ENCODE results near the gene MYL5.
A peak's percentile ranks its signal among the peaks of the same experiment; 100 is the strongest.
"Not testable (repeated sequence)": the region's sequence is repeated elsewhere in the genome, so short reads cannot be mapped to it uniquely, and the experiment has no call there.

MYL5 gene

DNA sequence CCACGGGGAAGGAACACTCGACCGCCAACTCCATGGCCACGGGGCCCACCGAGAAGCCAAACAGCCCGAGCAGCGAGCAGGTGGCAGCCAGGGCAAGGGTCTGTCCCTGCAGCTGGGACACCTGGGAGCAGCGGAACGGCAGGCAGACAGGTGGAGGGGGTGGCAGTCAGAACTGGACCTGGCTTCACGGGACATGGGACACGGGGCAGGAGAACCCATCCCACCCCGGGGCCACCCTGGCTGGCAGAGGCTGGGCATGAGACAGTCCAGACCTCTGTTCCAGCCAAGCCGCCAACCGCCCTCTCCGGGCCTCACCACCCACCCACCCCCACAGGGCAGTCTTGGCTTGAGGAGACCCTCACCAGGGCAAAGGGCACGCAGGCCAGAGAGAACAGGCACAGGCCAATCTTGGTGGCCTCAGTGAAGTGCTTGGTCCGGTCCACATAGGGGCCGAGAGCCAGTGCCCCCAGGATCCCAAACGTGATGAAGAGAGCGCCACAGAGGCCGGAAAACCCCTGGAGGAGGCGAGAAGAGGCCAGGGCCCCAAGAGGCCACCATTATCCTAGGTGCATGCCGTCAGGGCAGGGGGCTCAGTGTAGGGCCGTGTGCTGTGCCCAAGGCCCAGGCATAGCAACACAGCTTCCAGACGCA lies 9.0 kb downstream of the MYL5 start:
- Mint-ChIP-seq H3K27ac (no peak overlapping the region), H3K4me3 (no peak overlapping the region), H3K36me3 (peaks cover 5% of the 10 kb centered on the region), H3K9me3 (no peaks in the 10 kb centered on the region), H3K4me1 (peaks cover 25% of the 10 kb centered on the region)
- ATAC-seq (peak; percentile 1), DNase-seq (ENCODE audit: low spot score in 2 of 2) (no peak)

DNA sequence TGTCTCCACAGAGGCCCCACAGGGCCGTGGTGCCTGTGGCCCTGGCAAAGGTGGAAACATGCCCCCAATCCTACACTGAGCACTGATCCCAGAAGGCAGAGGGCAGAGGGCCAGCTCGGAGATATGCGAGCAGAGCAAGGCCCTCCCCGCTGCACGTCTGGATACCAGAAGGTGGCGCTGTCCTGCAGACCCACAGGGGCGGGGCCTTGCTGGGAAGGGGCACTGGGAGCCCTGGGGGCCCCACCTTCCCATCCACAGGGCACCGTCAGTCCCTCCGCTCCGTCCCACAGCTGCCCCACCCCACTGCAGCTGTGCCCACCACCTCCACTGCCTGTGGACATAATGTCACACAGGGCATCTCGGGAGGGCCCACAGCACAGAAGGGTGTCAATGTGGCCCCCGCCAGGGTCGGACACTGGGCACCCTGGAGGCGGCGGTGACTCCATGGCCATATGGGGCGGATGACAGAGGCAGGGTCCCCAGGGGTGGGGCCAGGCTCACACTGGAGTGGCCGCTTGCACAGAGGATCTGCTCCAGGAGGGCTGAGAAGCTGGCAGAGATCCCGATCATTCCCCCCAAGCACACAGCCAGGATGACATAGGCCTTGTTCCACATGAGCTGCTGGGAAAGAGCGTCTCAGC lies 9.8 kb downstream of the MYL5 start:
- DNase-seq (ENCODE audit: low spot score in 2 of 2) (no peak), ATAC-seq (peak; percentile 12)
- H3K4me3 Mint-ChIP-seq, result no peak overlapping the region
- peaks cover 25% of the 10 kb centered on the region for H3K4me1 Mint-ChIP-seq
- peaks cover 5% of the 10 kb centered on the region for H3K36me3 Mint-ChIP-seq
- no peaks in the 10 kb centered on the region for H3K9me3 Mint-ChIP-seq
- H3K27ac Mint-ChIP-seq, result no peak overlapping the region

DNA sequence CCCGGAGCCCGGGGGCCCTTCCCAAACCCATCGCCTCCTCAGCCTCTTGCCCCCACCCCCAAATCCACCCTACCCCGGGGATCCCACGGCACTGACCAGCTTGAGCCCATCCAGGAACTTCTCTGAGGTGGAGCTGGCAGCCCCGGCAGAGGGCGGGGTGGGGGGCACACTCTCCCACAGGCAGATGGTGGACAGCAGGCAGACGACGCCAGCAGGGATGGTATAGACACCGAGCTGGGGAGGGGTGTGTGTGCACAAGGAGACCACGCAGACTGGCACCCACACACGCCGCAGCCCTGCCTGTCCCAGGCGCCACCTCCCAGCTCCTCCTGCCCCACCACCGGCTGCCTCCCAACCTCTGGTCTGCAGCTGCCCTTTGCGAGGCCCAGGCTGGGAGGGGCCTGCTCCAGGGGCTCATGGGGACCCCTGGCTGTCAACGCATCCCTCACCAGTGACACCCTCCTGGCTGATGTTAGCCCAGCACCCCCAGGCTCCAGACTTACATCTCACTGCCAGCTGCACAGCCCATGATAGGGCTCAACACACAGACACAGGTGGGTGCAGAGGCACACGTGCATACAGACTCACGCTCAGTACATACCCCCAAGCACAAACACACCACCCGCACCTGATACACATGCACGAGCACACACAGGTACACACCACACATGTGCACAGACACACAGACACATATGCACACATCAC lies 10.4 kb downstream of the MYL5 start:
- H3K36me3 Mint-ChIP-seq, result peaks cover 5% of the 10 kb centered on the region
- DNase-seq (ENCODE audit: low spot score in 2 of 2) (no peak), ATAC-seq (no peak)
- H3K4me1 Mint-ChIP-seq, result peaks cover 25% of the 10 kb centered on the region
- H3K9me3 Mint-ChIP-seq, result no peaks in the 10 kb centered on the region
- no peak overlapping the region for H3K27ac Mint-ChIP-seq
- no peak overlapping the region for H3K4me3 Mint-ChIP-seq

DNA sequence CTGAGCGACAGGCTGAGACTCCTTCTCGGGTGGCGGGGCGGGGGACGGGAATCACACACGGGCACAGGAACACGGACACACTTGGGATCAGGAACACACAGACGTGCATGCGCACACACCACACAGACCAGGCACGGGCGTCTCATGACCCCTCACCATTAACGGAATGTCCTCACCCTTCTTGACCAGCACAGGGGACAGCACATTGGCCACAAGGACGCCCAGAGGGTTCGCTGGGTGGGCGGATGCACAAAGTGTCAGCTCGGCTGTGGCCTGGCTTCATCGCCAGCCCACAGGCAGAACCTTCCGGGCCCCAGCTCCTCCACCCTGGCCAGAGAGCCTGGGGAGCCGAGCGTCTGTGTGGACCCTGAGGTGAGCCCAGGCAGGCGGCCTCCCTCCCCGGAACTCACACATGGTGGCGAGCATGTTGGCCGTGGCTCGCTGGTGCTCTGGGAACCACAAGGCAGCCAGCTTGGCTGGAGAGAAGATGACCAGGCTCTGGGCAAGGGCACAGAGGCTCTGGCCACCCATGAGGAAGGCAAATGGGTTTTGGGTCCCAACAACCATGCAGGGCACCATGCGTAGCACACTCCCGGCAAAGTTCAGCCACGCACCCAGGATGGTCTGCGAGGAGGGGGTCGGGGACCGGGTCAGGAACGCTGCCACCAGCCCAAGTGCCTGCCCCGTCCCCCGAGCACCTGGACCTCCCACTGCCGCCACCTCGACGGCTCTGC lies 11.5 kb downstream of the MYL5 start:
- no peak for ATAC-seq
- Mint-ChIP-seq H3K4me1 (peaks cover 14% of the 10 kb centered on the region), H3K9me3 (no peaks in the 10 kb centered on the region), H3K36me3 (peaks cover 2% of the 10 kb centered on the region), H3K4me3 (no peak overlapping the region), H3K27ac (no peak overlapping the region)
- no peak for DNase-seq (ENCODE audit: low spot score in 2 of 2)

DNA sequence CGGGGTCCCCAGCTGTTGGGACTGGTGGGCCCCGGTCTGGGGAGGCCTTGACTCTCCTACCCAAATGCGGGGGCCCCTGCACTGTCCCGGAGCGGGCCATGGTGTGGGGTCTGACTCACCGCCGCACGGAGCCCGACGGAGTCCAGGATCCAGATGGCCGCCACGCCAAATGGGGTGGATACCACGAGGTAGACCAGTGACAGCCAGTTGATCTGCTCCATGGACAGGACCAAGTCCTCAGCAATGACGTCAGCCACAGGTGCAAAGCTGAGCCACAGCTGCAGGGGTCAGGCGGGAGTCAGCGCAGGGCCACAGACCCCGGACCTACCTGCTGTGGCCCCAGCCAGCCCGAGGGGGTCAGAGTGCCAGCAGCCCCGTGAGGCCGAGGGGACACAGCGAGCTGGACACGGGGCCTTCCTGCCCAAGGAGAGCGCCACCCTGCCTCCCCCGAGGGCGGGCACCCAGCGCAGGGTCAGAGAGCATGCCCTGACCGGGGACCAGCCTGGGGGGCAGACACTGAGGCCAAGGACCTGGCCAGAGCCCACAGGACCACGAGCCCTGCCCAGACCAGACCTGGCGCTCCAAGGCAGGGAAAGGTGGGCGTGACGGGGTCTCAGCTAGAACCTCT lies 12.2 kb downstream of the MYL5 start:
- Mint-ChIP-seq H3K9me3 (no peaks in the 10 kb centered on the region), H3K27ac (no peak overlapping the region), H3K4me1 (peaks cover 12% of the 10 kb centered on the region), H3K4me3 (no peak overlapping the region), H3K36me3 (no peaks in the 10 kb centered on the region)
- no peak for ATAC-seq
- DNase-seq (ENCODE audit: low spot score in 2 of 2), result no peak

DNA sequence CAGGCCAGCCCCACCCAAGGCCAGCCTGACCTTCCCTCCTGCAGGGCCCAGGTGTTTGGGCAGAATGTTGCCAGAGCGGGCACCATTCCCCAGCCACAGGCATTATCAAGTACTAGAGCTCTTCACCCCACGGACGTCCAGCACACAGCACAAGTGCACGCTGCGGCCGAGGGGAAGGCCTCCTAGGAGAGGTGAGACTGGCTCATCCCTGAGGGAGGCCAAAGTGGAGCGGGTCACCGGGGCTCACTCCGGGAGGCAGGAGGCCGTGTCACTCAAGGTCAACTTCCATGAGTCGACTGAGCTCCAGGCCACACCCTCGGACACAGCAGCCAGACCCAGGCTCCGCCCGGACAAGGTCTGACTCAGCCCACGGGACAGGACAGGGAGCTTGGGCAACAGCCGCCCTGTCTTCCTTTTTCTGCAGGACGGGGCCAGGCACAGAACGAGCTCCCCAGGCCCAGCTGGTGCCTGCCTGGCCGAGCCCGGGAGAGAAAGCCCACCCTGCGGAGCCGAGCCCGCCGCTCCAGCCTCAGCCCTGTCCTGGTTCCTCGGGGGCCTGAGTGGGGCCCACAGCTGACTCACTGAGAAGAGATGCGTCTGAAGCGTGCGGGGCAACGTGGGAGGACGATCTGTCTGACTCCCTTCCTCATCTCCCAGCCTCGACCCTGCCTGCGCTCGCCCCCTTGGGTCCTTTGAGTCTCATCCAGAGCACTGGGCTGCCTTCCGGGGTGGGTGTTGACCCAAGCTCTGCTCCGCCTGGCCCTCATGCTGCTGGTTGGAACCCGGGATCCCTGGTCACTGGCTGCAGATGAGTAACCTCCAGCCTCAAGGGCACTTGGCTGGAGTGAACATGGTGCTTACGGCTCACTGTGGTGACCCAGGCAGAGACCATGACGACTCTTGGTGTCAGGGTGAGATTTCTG lies 13.0 kb downstream of the MYL5 start:
- Mint-ChIP-seq H3K27ac (no peak overlapping the region), H3K4me1 (peaks cover 12% of the 10 kb centered on the region), H3K4me3 (no peak overlapping the region), H3K36me3 (no peaks in the 10 kb centered on the region), H3K9me3 (no peaks in the 10 kb centered on the region)
- DNase-seq (ENCODE audit: low spot score in 2 of 2), result no peak
- ATAC-seq, result no peak

DNA sequence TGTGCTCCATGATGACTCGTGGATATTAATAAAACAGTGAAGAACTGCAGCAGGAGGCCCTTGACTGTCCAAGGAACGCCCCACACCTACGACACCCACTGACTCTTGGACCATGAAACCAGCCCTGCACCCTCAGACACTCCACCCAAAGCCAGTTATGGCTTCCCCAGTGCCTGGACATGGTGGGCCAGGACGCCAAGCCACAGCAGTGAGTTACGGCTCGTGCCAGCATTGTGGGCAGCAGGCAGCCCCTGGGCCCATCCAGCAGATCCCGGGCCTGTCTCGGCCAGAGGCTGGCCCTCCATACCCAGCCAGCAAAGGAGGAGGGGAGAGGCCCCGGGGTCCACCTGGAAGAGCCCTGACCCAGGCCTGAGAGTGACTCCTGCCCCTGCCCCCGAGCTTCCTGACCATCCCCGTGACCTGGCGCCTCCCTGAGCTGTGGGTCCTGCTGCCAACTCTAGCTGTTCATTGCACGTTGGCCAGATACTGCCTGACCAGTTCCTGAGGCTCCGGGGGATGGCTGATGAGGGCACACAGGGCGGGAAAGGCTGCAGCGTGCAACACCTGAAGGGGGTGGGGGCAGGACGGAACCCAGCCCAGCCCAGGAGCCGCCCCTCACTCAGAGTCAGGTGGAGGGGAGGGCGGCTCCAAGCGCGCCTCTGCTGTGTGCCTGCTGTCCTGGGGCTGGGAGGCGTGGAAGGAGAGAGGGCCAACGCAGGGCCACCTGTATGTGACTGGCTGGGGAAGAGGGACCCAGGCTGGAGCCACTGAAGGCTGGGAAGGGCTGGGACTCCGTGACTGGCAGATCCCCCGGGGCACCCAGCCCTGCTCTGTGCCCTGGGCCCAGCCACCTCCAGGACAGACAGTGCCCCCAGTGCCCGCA lies 13.9 kb downstream of the MYL5 start:
- peaks cover 12% of the 10 kb centered on the region for H3K4me1 Mint-ChIP-seq
- no peak overlapping the region for H3K4me3 Mint-ChIP-seq
- H3K36me3 Mint-ChIP-seq, result no peaks in the 10 kb centered on the region
- no peaks in the 10 kb centered on the region for H3K9me3 Mint-ChIP-seq
- no peak for DNase-seq (ENCODE audit: low spot score in 2 of 2)
- ATAC-seq, result no peak
- H3K27ac Mint-ChIP-seq, result no peak overlapping the region

DNA sequence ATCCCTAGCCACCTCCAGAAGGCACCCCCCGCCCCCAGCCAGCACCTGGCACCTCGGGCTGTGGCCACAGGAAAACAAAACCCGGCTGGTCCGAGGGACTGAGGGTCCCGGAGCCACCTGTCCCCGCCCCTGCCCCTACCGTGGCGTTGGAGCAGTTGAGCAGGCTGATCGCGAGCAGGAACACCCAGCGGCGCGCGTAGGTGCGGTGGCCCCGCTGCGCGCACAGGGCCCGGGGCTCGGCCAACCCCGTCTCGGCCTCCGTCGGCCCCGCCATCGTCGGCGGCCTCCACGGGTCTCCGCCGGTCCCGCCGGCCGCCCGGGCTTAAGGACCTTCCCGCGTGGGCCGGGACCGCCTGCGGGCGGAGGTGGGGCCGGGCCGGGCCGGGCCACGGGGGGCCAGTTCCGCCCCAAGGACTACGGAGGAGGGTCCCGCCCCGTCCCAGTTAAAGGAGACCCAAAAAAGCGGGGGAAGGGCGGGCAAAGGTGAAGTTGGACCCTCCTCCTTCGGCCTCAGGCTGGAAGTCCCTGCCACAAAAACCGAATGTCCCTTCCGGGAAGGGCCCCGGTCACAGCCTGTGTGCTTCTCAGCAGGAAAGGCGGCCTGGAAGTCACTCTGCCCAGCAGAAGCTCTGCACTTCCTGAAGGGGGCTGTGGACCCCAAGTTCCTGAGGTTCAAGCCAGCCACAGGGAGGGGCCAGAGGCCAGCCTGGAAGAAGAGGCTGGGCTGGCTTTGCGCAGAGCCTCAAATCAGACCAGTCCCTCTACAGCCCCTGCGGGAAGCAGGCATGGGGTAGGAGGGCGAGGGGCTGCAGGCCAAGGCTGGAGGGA lies 14.7 kb downstream of the MYL5 start, which contains the start of gene SLC49A3:
Gene SLC49A3, minus strand, starts transcription at position 298 of the 828 bp plus-strand sequence. Its CDS starts 24 bp downstream, at position 274.
- Mint-ChIP-seq H3K4me3 (no peak within 1 kb of the TSS), H3K4me1 (peaks cover 6% of the 10 kb centered on the region), H3K9me3 (no peaks in the 10 kb centered on the region), H3K27ac (no peak within 1 kb of the TSS), H3K36me3 (no peaks in the 10 kb centered on the region)
- DNase-seq (ENCODE audit: low spot score in 2 of 2) (no peak), ATAC-seq (peak; percentile 20)

DNA sequence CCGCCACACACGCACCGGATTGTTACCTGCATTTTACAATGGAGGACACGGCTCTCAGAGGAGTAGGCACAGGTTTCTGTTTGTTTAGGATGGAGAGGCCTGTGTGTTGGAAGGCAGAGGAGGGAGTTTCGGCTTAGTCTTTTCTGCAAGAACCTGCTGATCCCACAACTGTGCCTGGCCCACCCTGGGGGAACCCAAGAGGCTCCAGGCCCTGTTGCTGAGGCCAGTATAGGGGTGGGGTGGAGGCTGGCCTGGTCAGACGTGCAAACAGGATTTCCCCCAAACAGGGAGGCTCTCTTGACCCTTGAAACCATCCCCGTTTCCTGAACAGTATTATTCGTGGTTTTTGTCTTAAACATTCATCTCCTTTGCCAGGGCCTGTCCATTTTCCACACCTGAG lies 15.4 kb downstream of the MYL5 start:
- DNase-seq (ENCODE audit: low spot score in 2 of 2) (no peak), ATAC-seq (no peak)
- no peaks in the 10 kb centered on the region for H3K36me3 Mint-ChIP-seq
- peaks cover 5% of the 10 kb centered on the region for H3K4me1 Mint-ChIP-seq
- no peak overlapping the region for H3K27ac Mint-ChIP-seq
- no peaks in the 10 kb centered on the region for H3K9me3 Mint-ChIP-seq
- no peak overlapping the region for H3K4me3 Mint-ChIP-seq

DNA sequence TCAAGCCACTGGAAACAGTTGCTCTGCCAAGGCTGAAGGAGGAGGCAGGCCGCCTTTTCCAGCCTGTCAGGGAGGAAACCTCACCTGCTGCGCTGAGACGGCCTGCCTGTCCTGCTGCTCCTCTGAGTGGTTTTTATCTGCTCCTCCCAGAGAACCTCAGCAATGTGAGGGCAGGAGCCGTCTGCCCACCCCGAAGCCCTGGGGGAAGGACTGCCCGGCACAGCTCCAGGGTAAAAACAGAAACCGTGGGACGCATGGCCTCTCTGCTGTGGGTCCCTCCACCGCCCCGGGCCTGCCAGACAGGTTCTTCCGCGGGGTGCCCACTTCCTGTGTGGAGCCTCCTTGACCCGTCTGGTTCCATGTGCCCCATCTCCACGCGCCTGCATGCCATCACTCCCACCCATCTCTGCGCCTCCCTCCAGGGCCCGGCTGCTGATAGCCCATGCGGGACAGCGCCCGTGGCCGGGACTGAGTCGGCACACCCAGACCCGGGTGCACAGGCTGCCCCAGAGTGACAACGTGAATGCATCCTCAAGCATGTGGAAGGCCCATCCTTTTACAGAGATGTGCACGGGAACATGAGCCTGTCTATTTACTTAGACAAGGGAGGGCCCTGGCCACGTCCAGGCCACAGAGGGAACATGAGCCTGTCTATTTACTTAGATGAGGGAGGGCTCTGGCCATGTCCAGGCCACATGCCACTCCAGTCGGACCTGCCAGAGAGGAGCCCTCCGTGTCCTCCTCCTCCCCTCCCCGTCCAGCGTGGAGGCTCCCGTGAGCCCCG lies 18.6 kb downstream of the MYL5 start:
- ATAC-seq (no peak), DNase-seq (ENCODE audit: low spot score in 2 of 2) (no peak)
- Mint-ChIP-seq H3K4me3 (no peak overlapping the region), H3K27ac (no peak overlapping the region), H3K4me1 (no peaks in the 10 kb centered on the region), H3K9me3 (no peaks in the 10 kb centered on the region), H3K36me3 (no peaks in the 10 kb centered on the region)

DNA sequence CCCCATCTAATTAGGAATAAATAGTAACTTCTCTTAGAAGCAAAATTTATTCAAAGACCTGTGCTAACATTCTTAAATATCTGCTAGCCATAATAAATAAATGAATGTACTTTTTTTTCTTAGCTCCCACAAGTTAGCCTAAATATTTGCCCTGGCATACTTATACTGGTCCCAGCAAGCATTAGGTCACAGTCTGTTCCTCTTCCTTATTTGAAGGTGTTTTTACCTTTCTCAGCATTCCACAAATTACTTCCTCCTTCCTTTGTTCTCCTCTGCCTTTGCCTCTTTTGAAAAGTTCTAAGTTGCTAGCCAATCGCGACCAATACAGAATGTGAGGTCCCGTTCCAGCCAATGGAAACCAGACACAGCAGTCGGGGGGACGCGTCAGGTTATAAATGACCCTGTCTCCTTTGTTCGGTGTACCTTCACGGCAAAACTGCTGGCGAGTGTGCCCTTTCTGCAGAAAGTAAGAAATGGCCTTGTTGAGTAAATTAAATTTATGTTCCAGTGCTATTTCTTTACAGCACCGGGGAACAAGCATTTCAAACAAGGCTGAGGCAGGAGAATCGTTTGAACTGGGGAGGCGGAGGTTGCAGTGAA lies 20.1 kb downstream of the MYL5 start:
- H3K27ac Mint-ChIP-seq; H3K9me3 Mint-ChIP-seq; H3K4me3 Mint-ChIP-seq; H3K4me1 Mint-ChIP-seq; H3K36me3 Mint-ChIP-seq; DNase-seq (ENCODE audit: low spot score in 2 of 2); ATAC-seq: not testable (repeated sequence)

Measured in stimulated activated effector memory CD8-positive, alpha-beta T cell treated with anti-CD3 and anti-CD28 coated beads, Interleukin-12 subunit alpha, Interleukin-12 subunit beta, amount 100 ng/mL, for 72 hours (primary cell).